NCI-H524 treated with DMSO at 0.1 percent for 48 hours (cell line): ENCODE data around the gene MYF5.

Experiments used
- DNase-seq: peaks from one replicate; lab custom pipeline; 2025; lab: John Stamatoyannopoulos, UW

MYF5 gene

DNA sequence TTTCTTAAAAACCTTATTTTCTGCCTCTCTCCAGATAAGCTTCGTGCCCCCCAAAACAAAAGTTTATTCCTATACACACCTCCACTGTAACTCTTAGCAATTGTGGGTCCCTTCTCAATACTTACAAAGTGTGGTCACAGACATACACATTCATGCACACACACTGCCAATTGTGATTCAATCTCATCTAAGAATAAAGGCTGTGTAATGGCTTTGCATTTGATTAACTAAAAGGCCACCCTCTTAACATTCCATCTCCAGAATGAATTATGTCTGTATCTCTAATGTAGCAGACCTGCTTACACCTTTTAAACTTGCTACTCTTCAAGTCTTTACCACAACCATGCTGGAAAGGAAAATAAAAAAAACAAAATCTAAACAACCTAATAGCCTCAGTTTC lies 49.5 kb downstream of the MYF5 start:
- no peak for DNase-seq

DNA sequence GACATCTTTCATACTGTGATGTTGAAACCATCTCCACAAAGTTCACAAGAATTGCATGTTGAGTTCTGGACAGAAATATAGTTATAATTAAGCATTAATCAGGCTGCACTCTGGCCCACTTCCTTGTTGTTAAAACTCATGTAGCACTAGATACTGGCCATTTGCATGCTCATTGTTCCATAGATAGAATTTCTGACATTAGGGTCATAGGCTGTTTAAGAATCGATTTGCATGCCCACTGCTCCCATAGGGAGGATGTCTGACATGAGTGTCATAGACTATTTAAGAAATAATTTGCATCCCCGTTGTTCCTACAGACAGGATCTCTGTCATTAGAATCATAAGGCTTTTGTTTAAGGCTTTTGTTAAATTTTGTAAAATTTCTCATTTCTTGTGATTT lies 50.2 kb downstream of the MYF5 start:
- DNase-seq, result no peak
